HEK293 (cell line): ENCODE results near the gene TRAF3.

Experiments
- CTCF ChIA-PET: fragments of 350-600 bp; formaldehyde crosslinking; extraction: SDS; loops from one replicate; lab custom pipeline; 2021; ENCODE audit warnings: antibody characterized with exemption; lab: Yijun Ruan, JAX
- POLR2A ChIA-PET: fragments of 300-600 bp; formaldehyde crosslinking; extraction: SDS; loops from one replicate; lab custom pipeline; 2020; ENCODE audit warnings: antibody characterized with exemption, inconsistent platforms; lab: Yijun Ruan, JAX
- H3K27ac ChIP-seq: fragments of 200-500 bp; sonication (Bioruptor generic); 2 replicates; pipeline ENCODE4 v1.5.1; 2014; ENCODE audit warnings: low read depth, low read length, control low read depth, inconsistent platforms; ENCODE audit errors: extremely low read depth
- H3K36me3 ChIP-seq, 2 experiments: fragments of 200-500 bp in 1 of 2; sonication (Bioruptor generic) in 1 of 2; 1 replicate in 1 of 2; 2 replicates in 1 of 2; pipeline ENCODE4 v1.5.1; 2014 to 2017; ENCODE audit warnings: inconsistent platforms in 2 of 2, low read length in 2 of 2; ENCODE audit not compliant: control insufficient read depth in 2 of 2, insufficient read depth in 1 of 2
- H3K4me1 ChIP-seq: fragments of 200-500 bp; sonication (Bioruptor generic); 2 replicates; pipeline ENCODE4 v1.5.1; 2014; ENCODE audit warnings: mild to moderate bottlenecking, low read length, inconsistent platforms; ENCODE audit not compliant: control insufficient read depth, insufficient read depth
- H3K4me3 ChIP-seq: 2 replicates; pipeline ENCODE4 v1.5.1; 2011; ENCODE audit warnings: low read depth, mild to moderate bottlenecking, control low read depth, low read length, moderate library complexity
- H3K9me3 ChIP-seq: fragments of 200-500 bp; sonication (Bioruptor generic); 2 replicates; pipeline ENCODE4 v1.5.1; 2014; ENCODE audit warnings: low read depth, low read length, inconsistent platforms; ENCODE audit not compliant: control insufficient read depth, insufficient read depth
- CTCF ChIP-seq: fragments of 450-650 bp; formaldehyde crosslinking; IDR thresholded peaks from 2 replicates; pipeline ENCODE4 v1.5.1; 2016; ENCODE audit warnings: missing biosample characterization, missing genetic modification characterization
- GLIS2 ChIP-seq: fragments of 450-650 bp; formaldehyde crosslinking; IDR thresholded peaks from 2 replicates; pipeline ENCODE4 v1.5.1; 2016; ENCODE audit warnings: missing biosample characterization, missing genetic modification characterization
- PATZ1 ChIP-seq: fragments of 450-650 bp; formaldehyde crosslinking; IDR thresholded peaks from 2 replicates; pipeline ENCODE4 v1.5.1; 2016; ENCODE audit warnings: missing biosample characterization, missing genetic modification characterization
- PRDM10 ChIP-seq: fragments of 450-650 bp; formaldehyde crosslinking; IDR thresholded peaks from 2 replicates; pipeline ENCODE4 v1.5.1; 2016; ENCODE audit warnings: missing biosample characterization, missing genetic modification characterization
- SETDB1 ChIP-seq: IDR thresholded peaks from one replicate; pipeline ENCODE4 v1.6.1; 2017; ENCODE audit warnings: mild to moderate bottlenecking, low read length, moderate library complexity, mixed read lengths; ENCODE audit not compliant: insufficient read length
- ZBTB8A ChIP-seq: fragments of 450-650 bp; formaldehyde crosslinking; IDR thresholded peaks from 2 replicates; pipeline ENCODE4 v1.5.1; 2016; ENCODE audit warnings: missing biosample characterization, missing genetic modification characterization
- ZFP69B ChIP-seq: fragments of 450-650 bp; formaldehyde crosslinking; IDR thresholded peaks from 2 replicates; pipeline ENCODE4 v1.5.1; 2016; ENCODE audit warnings: missing biosample characterization, missing genetic modification characterization
- ZNF121 ChIP-seq: fragments of 450-650 bp; formaldehyde crosslinking; IDR thresholded peaks from 2 replicates; pipeline ENCODE4 v1.5.1; 2016; ENCODE audit warnings: missing biosample characterization, missing genetic modification characterization
- ZNF24 ChIP-seq: fragments of 450-650 bp; formaldehyde crosslinking; IDR thresholded peaks from 2 replicates; pipeline ENCODE4 v1.5.1; 2016; ENCODE audit warnings: missing biosample characterization, missing genetic modification characterization
- ZNF280D ChIP-seq: fragments of 450-650 bp; formaldehyde crosslinking; IDR thresholded peaks from 2 replicates; pipeline ENCODE4 v1.5.1; 2016; ENCODE audit warnings: missing biosample characterization, missing genetic modification characterization
- ZNF394 ChIP-seq: fragments of 450-650 bp; formaldehyde crosslinking; IDR thresholded peaks from 2 replicates; pipeline ENCODE4 v1.5.1; 2016; ENCODE audit warnings: missing biosample characterization, missing genetic modification characterization, mild to moderate bottlenecking, moderate library complexity, borderline replicate concordance
- ZNF398 ChIP-seq: fragments of 450-650 bp; formaldehyde crosslinking; IDR thresholded peaks from 2 replicates; pipeline ENCODE4 v1.5.1; 2017; ENCODE audit warnings: missing biosample characterization, missing genetic modification characterization
- ZNF48 ChIP-seq: fragments of 450-650 bp; formaldehyde crosslinking; IDR thresholded peaks from 2 replicates; pipeline ENCODE4 v1.5.1; 2016; ENCODE audit warnings: missing biosample characterization, missing genetic modification characterization
- ZNF488 ChIP-seq: fragments of 450-650 bp; formaldehyde crosslinking; IDR thresholded peaks from 2 replicates; pipeline ENCODE4 v1.5.1; 2016; ENCODE audit warnings: missing biosample characterization, missing genetic modification characterization
- ZNF530 ChIP-seq: fragments of 450-650 bp; formaldehyde crosslinking; IDR thresholded peaks from 2 replicates; pipeline ENCODE4 v1.5.1; 2016; ENCODE audit warnings: low read depth, missing biosample characterization, missing genetic modification characterization
- ZNF558 ChIP-seq: fragments of 450-650 bp; formaldehyde crosslinking; IDR thresholded peaks from 2 replicates; pipeline ENCODE4 v1.5.1; 2016; ENCODE audit warnings: missing biosample characterization, missing genetic modification characterization
- ZNF629 ChIP-seq: fragments of 450-650 bp; formaldehyde crosslinking; IDR thresholded peaks from 2 replicates; pipeline ENCODE4 v1.5.1; 2017; ENCODE audit warnings: missing biosample characterization, missing genetic modification characterization
- ZNF654 ChIP-seq: fragments of 450-650 bp; formaldehyde crosslinking; IDR thresholded peaks from 2 replicates; pipeline ENCODE4 v1.5.1; 2016; ENCODE audit warnings: low read depth, missing biosample characterization, missing genetic modification characterization
- ZNF664 ChIP-seq: fragments of 450-650 bp; formaldehyde crosslinking; IDR thresholded peaks from 2 replicates; pipeline ENCODE4 v1.5.1; 2016; ENCODE audit warnings: missing biosample characterization, missing genetic modification characterization
- ZSCAN16 ChIP-seq: fragments of 450-650 bp; formaldehyde crosslinking; IDR thresholded peaks from 2 replicates; pipeline ENCODE4 v1.5.1; 2016; ENCODE audit warnings: missing biosample characterization, missing genetic modification characterization

TRAF3 gene

GRCh38 chr14:102917469-102918211 is 140.4 kb downstream of the TRAF3 start:
- CTCF ChIA-PET, result interaction anchor here (0.6 to 3.2 kb wide), 11 partner anchors 10 to 473 kb away, joined by 3 to 21 read pairs (median 3); no protein-coding TSS in a partner anchor
- H3K4me3 ChIP-seq, result no peak overlapping the region
- POLR2A ChIA-PET, result no interaction called here
- TF ChIP-seq ZSCAN16 (peak; percentile 57; the same call in 1 of the 2 replicates), GLIS2 (tag by site-specific recombination) (peak; percentile 66), ZNF488 (tag by site-specific recombination) (no peak), SETDB1 (no peak), ZNF629 (tag by site-specific recombination) (no peak), ZNF394 (tag by site-specific recombination) (no peak), ZNF558 (tag by site-specific recombination) (no peak), ZNF530 (tag by site-specific recombination) (no peak), ZNF48 (tag by site-specific recombination) (no peak), ZBTB8A (tag by site-specific recombination) (no peak), ZFP69B (tag by site-specific recombination) (no peak), ZNF121 (tag by site-specific recombination) (no peak), PATZ1 (tag by site-specific recombination) (0 out of 2 replicates have a peak, but pooled peaks have one; percentile 14), CTCF (tag by site-specific recombination) (peak; percentile 64; the same call in 1 of the 2 replicates), ZNF664 (tag by site-specific recombination) (no peak), ZNF398 (tag by site-specific recombination) (no peak), ZNF280D (tag by site-specific recombination) (no peak), PRDM10 (tag by site-specific recombination) (no peak), ZNF24 (tag by site-specific recombination) (no peak), ZNF654 (tag by site-specific recombination) (peak; percentile 87)

More at GRCh38 chr14:102917469-102918211, 140.4 kb downstream of the TRAF3 start:
- H3K27ac ChIP-seq, result no peak overlapping the region
- no peaks in the 10 kb centered on the region for H3K4me1 ChIP-seq
- H3K9me3 ChIP-seq, result no peaks in the 10 kb centered on the region
- H3K36me3 ChIP-seq, result no peaks in the 10 kb centered on the region
